GM21381 (cell line): ENCODE measurements around the gene NRG2.

Experiments
- ATAC-seq: cut with Tn5 transposase; IDR thresholded peaks from one replicate; pipeline ENCODE4 v1.9.1; 2021; ENCODE audit warnings: mild to moderate bottlenecking, moderate library complexity; ENCODE audit not compliant: unreplicated experiment

NRG2 gene

GRCh38 chr5:139884734-139885133 lies 158.4 kb downstream of the NRG2 start:
- ATAC-seq: no peak

GRCh38 chr5:139884144-139884543 lies 159.0 kb downstream of the NRG2 start:
- ATAC-seq: no peak

- ATAC-seq: no peak
These were observed 160.0 kb downstream of the NRG2 start for GRCh38 chr5:139882961-139883539.

- ATAC-seq: no peak
These were observed 160.8 kb downstream of the NRG2 start for GRCh38 chr5:139882316-139882715.

- no peak for ATAC-seq
These were observed 161.9 kb downstream of the NRG2 start for GRCh38 chr5:139881143-139881733.

- no peak for ATAC-seq
These were observed 162.5 kb downstream of the NRG2 start for GRCh38 chr5:139880416-139881142.

- no peak for ATAC-seq
These were observed 165.0 kb downstream of the NRG2 start for GRCh38 chr5:139878093-139878492.

- ATAC-seq: no peak
These were observed 165.9 kb downstream of the NRG2 start for GRCh38 chr5:139877129-139877597.

- no peak for ATAC-seq
These were observed 167.1 kb downstream of the NRG2 start for GRCh38 chr5:139875957-139876356.

- ATAC-seq: no peak
These were observed 170.0 kb downstream of the NRG2 start for GRCh38 chr5:139872851-139873794.

- ATAC-seq: no peak
These were observed 170.9 kb downstream of the NRG2 start for GRCh38 chr5:139872052-139872766.

GRCh38 chr5:139871614-139872013 lies 171.5 kb downstream of the NRG2 start:
- no peak for ATAC-seq

- no peak for ATAC-seq
These were observed 172.4 kb downstream of the NRG2 start for GRCh38 chr5:139870677-139871076.

GRCh38 chr5:139869042-139869790 lies 173.9 kb downstream of the NRG2 start:
- no peak for ATAC-seq

GRCh38 chr5:139867581-139867980 lies 175.5 kb downstream of the NRG2 start:
- no peak for ATAC-seq

- no peak for ATAC-seq
These were observed 176.0 kb downstream of the NRG2 start for GRCh38 chr5:139867109-139867508.

GRCh38 chr5:139864716-139865483 lies 178.2 kb downstream of the NRG2 start:
- no peak for ATAC-seq

GRCh38 chr5:139863855-139864558 lies 179.1 kb downstream of the NRG2 start:
- no peak for ATAC-seq
